SK-N-SH treated with all-trans-retinoic acid at 6 μM for 48 hours (cell line): ENCODE data around the gene MS4A7.

Experiments
- ATAC-seq: fragments of 200-7000 bp; cut with Tn5 transposase; 3 replicates; pipeline ENCODE4 v1.9.1; 2020; ENCODE audit warnings: mild to moderate bottlenecking, moderate library complexity
- ARNTL ChIP-seq: fragments of 450-650 bp; formaldehyde crosslinking; IDR thresholded peaks from 2 replicates; pipeline ENCODE4 v1.5.0; 2020; ENCODE audit warnings: low read depth, mild to moderate bottlenecking, moderate library complexity, borderline replicate concordance
- BACH2 ChIP-seq: fragments of 250-450 bp; sonication (Bioruptor Pico); IDR thresholded peaks from 2 replicates; pipeline ENCODE4 v1.9.0; 2021; ENCODE audit warnings: mild to moderate bottlenecking, borderline replicate concordance
- CSDC2 ChIP-seq: fragments of 250-450 bp; sonication (Bioruptor Pico); IDR thresholded peaks from 2 replicates; pipeline ENCODE4 v1.5.0; 2020; ENCODE audit warnings: mild to moderate bottlenecking, moderate library complexity
- ESRRG ChIP-seq: fragments of 250-450 bp; sonication (Bioruptor Pico); IDR thresholded peaks from 2 replicates; pipeline ENCODE4 v1.6.1; 2021; ENCODE audit warnings: mild to moderate bottlenecking
- GLIS3 ChIP-seq: fragments of 250-450 bp; sonication (Bioruptor Pico); IDR thresholded peaks from 2 replicates; pipeline ENCODE4 v1.5.0; 2020; ENCODE audit warnings: mild to moderate bottlenecking, moderate library complexity
- ISL1 ChIP-seq: fragments of 250-450 bp; sonication (Bioruptor Pico); IDR thresholded peaks from 2 replicates; pipeline ENCODE4 v2.1.2; 2022; ENCODE audit warnings: mild to moderate bottlenecking, moderate library complexity
- OSR1 ChIP-seq: fragments of 250-450 bp; sonication (Bioruptor Pico); IDR thresholded peaks from 2 replicates; pipeline ENCODE4 v1.8.0; 2022; ENCODE audit warnings: moderate library complexity, mild to moderate bottlenecking, inconsistent platforms
- PPARA ChIP-seq: fragments of 250-450 bp; sonication (Bioruptor Pico); IDR thresholded peaks from 2 replicates; pipeline ENCODE4 v1.5.0; 2020; ENCODE audit warnings: mild to moderate bottlenecking, borderline replicate concordance
- RARB ChIP-seq: fragments of 250-450 bp; sonication (Bioruptor Pico); IDR thresholded peaks from 2 replicates; pipeline ENCODE4 v1.8.0; 2021; ENCODE audit warnings: mild to moderate bottlenecking, moderate library complexity
- SNAI2 ChIP-seq: fragments of 250-450 bp; sonication (Bioruptor Pico); IDR thresholded peaks from 2 replicates; pipeline ENCODE4 v1.5.0; 2020; ENCODE audit warnings: mild to moderate bottlenecking, moderate library complexity
- TCF4 ChIP-seq: fragments of 250-450 bp; sonication (Bioruptor Pico); IDR thresholded peaks from 2 replicates; pipeline ENCODE4 v1.8.0; 2021; ENCODE audit warnings: mild to moderate bottlenecking, moderate library complexity, borderline replicate concordance
- TOX ChIP-seq: fragments of 250-450 bp; sonication (Bioruptor Pico); IDR thresholded peaks from 2 replicates; pipeline ENCODE4 v1.8.0; 2021; ENCODE audit warnings: mild to moderate bottlenecking, moderate library complexity, borderline replicate concordance
- ZC3H10 ChIP-seq: fragments of 250-450 bp; sonication (Bioruptor Pico); IDR thresholded peaks from 2 replicates; pipeline ENCODE4 v1.5.1; 2021; ENCODE audit warnings: mild to moderate bottlenecking, moderate library complexity
- ZFP3 ChIP-seq: fragments of 250-450 bp; sonication (Bioruptor Pico); IDR thresholded peaks from 2 replicates; pipeline ENCODE4 v1.5.0; 2020; ENCODE audit warnings: mild to moderate bottlenecking, moderate library complexity
- ZFP30 ChIP-seq: fragments of 450-650 bp; formaldehyde crosslinking; IDR thresholded peaks from 2 replicates; pipeline ENCODE4 v1.5.0; 2022; ENCODE audit warnings: mild to moderate bottlenecking, moderate library complexity
- ZNF565 ChIP-seq: fragments of 450-650 bp; formaldehyde crosslinking; conservative IDR thresholded peaks from 2 replicates; pipeline ENCODE4 v1.5.0; 2020; ENCODE audit warnings: low read depth, mild to moderate bottlenecking, moderate library complexity
- ZNF70 ChIP-seq: fragments of 450-650 bp; formaldehyde crosslinking; IDR thresholded peaks from 2 replicates; pipeline ENCODE4 v1.5.0; 2020; ENCODE audit warnings: mild to moderate bottlenecking, moderate library complexity
- ZNF8 ChIP-seq: fragments of 450-650 bp; formaldehyde crosslinking; IDR thresholded peaks from 2 replicates; pipeline ENCODE4 v1.5.0; 2020; ENCODE audit warnings: mild to moderate bottlenecking, moderate library complexity
- TF ChIP-seq, protein P1 (sequence below): fragments of 250-450 bp; sonication (Bioruptor Pico); IDR thresholded peaks from 2 replicates; pipeline ENCODE4 v1.5.1; 2021; ENCODE audit warnings: mild to moderate bottlenecking, moderate library complexity
- TF ChIP-seq, protein P2 (sequence below): fragments of 250-450 bp; sonication (Bioruptor Pico); IDR thresholded peaks from 2 replicates; pipeline ENCODE4 v1.5.0; 2020; ENCODE audit warnings: mild to moderate bottlenecking, moderate library complexity
- TF ChIP-seq, protein P3 (sequence below): fragments of 250-450 bp; sonication (Bioruptor Pico); IDR thresholded peaks from 2 replicates; pipeline ENCODE4 v1.8.0; 2020; ENCODE audit warnings: mild to moderate bottlenecking, moderate library complexity, borderline replicate concordance
- TF ChIP-seq, protein P4 (sequence below): fragments of 250-450 bp; sonication (Bioruptor Pico); IDR thresholded peaks from 2 replicates; pipeline ENCODE4 v1.8.0; 2021; ENCODE audit warnings: low read depth, mild to moderate bottlenecking, moderate library complexity, borderline replicate concordance

MS4A7 gene

DNA sequence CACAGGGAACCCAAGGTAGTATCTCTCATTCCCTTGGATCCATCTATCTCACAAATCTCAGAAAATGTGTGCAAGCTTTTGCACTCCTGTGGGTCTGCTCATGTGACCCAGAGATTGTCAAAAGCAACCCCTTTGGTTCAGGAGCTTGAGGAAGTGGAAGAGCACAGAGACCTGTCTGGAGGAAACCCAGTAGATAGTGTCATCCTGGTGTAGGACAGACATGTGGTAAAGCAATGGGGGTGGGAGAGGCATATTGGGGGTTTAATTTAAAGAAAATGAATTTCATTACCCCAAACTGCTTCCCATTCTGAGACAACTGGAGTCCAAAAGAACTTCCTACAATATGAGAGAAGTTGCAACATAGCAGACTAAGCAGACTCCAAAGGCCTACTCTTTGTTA, 12.1 kb downstream of the MS4A7 start:
- no peak for ATAC-seq
- TF ChIP-seq ZNF8 (no peak), ESRRG (no peak), ISL1 (CRISPR knock-in tag) (no peak), BACH2 (CRISPR knock-in tag) (no peak), ZC3H10 (CRISPR knock-in tag) (no peak), ZNF565 (CRISPR knock-in tag) (no peak)
- TF ChIP-seq, all 23 proteins: peak for 0

DNA sequence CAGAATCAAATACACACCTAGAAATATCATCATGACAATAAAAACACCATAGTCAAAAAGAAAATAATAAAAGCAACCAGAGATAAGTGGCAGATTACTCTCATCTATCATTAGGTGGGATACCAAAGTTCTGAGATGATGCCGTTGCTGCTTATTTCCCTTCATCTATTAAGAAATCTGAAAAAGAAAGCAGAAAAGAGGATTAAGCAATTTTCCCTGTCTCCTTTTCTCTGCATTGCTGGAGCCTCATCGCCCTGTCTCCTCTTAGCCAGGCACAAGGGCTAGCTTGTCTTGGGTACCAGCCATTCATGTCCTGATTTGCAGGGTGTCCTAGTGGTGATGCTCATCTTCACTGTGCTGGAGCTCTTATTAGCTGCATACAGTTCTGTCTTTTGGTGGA, 14.0 kb downstream of the MS4A7 start:
- no peak for ATAC-seq
- TF ChIP-seq ARNTL (CRISPR knock-in tag) (no peak), ESRRG (no peak), CSDC2 (CRISPR knock-in tag) (no peak), ISL1 (CRISPR knock-in tag) (no peak), PPARA (CRISPR knock-in tag) (no peak), ZNF8 (no peak), SNAI2 (CRISPR knock-in tag) (no peak), GLIS3 (CRISPR knock-in tag) (no peak), ZNF565 (CRISPR knock-in tag) (no peak), TCF4 (CRISPR knock-in tag) (no peak), BACH2 (CRISPR knock-in tag) (no peak), ZFP30 (CRISPR knock-in tag) (no peak), OSR1 (CRISPR knock-in tag) (no peak), ZC3H10 (CRISPR knock-in tag) (no peak), ZFP3 (CRISPR knock-in tag) (no peak), ZNF70 (CRISPR knock-in tag) (no peak)
- TF ChIP-seq, protein P1, sequence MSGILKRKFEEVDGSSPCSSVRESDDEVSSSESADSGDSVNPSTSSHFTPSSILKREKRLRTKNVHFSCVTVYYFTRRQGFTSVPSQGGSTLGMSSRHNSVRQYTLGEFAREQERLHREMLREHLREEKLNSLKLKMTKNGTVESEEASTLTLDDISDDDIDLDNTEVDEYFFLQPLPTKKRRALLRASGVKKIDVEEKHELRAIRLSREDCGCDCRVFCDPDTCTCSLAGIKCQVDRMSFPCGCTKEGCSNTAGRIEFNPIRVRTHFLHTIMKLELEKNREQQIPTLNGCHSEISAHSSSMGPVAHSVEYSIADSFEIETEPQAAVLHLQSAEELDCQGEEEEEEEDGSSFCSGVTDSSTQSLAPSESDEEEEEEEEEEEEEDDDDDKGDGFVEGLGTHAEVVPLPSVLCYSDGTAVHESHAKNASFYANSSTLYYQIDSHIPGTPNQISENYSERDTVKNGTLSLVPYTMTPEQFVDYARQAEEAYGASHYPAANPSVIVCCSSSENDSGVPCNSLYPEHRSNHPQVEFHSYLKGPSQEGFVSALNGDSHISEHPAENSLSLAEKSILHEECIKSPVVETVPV (CRISPR knock-in tag): no peak
- TF ChIP-seq, protein P2, sequence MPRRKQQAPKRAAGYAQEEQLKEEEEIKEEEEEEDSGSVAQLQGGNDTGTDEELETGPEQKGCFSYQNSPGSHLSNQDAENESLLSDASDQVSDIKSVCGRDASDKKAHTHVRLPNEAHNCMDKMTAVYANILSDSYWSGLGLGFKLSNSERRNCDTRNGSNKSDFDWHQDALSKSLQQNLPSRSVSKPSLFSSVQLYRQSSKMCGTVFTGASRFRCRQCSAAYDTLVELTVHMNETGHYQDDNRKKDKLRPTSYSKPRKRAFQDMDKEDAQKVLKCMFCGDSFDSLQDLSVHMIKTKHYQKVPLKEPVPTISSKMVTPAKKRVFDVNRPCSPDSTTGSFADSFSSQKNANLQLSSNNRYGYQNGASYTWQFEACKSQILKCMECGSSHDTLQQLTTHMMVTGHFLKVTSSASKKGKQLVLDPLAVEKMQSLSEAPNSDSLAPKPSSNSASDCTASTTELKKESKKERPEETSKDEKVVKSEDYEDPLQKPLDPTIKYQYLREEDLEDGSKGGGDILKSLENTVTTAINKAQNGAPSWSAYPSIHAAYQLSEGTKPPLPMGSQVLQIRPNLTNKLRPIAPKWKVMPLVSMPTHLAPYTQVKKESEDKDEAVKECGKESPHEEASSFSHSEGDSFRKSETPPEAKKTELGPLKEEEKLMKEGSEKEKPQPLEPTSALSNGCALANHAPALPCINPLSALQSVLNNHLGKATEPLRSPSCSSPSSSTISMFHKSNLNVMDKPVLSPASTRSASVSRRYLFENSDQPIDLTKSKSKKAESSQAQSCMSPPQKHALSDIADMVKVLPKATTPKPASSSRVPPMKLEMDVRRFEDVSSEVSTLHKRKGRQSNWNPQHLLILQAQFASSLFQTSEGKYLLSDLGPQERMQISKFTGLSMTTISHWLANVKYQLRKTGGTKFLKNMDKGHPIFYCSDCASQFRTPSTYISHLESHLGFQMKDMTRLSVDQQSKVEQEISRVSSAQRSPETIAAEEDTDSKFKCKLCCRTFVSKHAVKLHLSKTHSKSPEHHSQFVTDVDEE (CRISPR knock-in tag): no peak
- TF ChIP-seq, protein P3, sequence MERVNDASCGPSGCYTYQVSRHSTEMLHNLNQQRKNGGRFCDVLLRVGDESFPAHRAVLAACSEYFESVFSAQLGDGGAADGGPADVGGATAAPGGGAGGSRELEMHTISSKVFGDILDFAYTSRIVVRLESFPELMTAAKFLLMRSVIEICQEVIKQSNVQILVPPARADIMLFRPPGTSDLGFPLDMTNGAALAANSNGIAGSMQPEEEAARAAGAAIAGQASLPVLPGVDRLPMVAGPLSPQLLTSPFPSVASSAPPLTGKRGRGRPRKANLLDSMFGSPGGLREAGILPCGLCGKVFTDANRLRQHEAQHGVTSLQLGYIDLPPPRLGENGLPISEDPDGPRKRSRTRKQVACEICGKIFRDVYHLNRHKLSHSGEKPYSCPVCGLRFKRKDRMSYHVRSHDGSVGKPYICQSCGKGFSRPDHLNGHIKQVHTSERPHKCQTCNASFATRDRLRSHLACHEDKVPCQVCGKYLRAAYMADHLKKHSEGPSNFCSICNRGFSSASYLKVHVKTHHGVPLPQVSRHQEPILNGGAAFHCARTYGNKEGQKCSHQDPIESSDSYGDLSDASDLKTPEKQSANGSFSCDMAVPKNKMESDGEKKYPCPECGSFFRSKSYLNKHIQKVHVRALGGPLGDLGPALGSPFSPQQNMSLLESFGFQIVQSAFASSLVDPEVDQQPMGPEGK (CRISPR knock-in tag): no peak

DNA sequence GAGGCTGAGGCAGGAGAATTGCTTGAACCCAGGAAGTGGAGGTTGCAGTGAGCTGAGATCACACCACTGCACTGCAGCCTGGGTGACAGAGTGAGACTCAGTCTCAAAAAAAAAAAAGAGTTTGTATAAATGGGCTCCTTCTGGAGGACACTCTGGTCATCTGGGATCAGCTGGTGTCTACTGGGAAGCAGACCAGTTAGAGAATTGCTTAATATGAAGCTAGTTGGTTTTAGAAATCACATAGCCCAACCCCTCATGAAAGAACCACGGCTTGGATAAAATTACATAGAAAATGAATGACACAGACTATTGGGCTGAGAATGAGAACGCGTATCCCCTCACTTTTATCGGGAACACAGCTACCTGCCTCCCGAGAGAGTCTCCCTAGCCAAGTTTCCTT, 14.7 kb downstream of the MS4A7 start:
- ATAC-seq: no peak
- TF ChIP-seq ZFP3 (CRISPR knock-in tag) (no peak), BACH2 (CRISPR knock-in tag) (no peak), CSDC2 (CRISPR knock-in tag) (no peak), TOX (CRISPR knock-in tag) (no peak), ZNF8 (no peak), PPARA (CRISPR knock-in tag) (no peak), ZC3H10 (CRISPR knock-in tag) (no peak), RARB (no peak), GLIS3 (CRISPR knock-in tag) (no peak), ZFP30 (CRISPR knock-in tag) (no peak)
- TF ChIP-seq, protein P1 (CRISPR knock-in tag): no peak
- TF ChIP-seq, protein P2 (CRISPR knock-in tag): no peak
- TF ChIP-seq, protein P4, sequence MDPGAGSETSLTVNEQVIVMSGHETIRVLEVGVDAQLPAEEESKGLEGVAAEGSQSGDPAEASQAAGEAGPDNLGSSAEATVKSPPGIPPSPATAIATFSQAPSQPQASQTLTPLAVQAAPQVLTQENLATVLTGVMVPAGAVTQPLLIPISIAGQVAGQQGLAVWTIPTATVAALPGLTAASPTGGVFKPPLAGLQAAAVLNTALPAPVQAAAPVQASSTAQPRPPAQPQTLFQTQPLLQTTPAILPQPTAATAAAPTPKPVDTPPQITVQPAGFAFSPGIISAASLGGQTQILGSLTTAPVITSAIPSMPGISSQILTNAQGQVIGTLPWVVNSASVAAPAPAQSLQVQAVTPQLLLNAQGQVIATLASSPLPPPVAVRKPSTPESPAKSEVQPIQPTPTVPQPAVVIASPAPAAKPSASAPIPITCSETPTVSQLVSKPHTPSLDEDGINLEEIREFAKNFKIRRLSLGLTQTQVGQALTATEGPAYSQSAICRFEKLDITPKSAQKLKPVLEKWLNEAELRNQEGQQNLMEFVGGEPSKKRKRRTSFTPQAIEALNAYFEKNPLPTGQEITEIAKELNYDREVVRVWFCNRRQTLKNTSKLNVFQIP: no peak
